GM18520 (cell line): ENCODE measurements around the gene GADD45G.

Experiments used
- ATAC-seq: cut with Tn5 transposase; IDR thresholded peaks from one replicate; pipeline ENCODE4 v1.9.1; 2021; ENCODE audit not compliant: unreplicated experiment

The GADD45G gene

GRCh38 chr9:89648247-89649000, 43.6 kb downstream of the GADD45G start:
- ATAC-seq, result no peak

DNA sequence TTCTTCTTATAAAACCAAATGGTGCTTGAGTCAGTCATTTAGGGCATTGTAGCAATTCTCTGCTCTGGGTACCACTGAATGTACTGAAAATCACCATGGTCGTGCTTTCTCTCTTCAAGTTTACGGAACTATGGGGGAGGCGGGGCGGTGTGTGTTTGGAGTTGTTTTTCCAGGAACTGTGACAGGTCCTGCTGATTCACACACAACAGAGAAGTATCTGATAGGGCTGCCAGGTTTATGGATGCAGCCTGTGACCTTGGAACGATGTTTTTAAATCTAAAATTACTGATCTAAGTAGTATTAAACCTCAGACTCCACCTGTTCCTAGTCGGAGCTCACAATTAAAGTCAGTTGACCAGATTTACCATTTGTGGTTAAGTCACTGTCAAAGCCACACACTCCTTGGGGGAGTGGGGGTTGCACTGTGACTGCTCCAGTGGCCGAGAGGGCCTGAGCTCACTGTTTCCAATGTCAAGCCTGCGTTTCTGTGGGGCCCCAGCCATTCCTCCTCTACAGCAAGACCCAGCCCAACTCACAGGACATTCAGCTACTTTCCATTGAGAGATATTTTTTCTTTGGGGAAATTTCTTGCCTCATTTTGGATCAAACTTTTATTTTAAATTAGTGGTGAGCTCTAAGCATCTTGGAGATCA, 44.4 kb downstream of the GADD45G start:
- no peak for ATAC-seq

- no peak for ATAC-seq
Measured at GRCh38 chr9:89654025-89654662, 49.3 kb downstream of the GADD45G start.

DNA sequence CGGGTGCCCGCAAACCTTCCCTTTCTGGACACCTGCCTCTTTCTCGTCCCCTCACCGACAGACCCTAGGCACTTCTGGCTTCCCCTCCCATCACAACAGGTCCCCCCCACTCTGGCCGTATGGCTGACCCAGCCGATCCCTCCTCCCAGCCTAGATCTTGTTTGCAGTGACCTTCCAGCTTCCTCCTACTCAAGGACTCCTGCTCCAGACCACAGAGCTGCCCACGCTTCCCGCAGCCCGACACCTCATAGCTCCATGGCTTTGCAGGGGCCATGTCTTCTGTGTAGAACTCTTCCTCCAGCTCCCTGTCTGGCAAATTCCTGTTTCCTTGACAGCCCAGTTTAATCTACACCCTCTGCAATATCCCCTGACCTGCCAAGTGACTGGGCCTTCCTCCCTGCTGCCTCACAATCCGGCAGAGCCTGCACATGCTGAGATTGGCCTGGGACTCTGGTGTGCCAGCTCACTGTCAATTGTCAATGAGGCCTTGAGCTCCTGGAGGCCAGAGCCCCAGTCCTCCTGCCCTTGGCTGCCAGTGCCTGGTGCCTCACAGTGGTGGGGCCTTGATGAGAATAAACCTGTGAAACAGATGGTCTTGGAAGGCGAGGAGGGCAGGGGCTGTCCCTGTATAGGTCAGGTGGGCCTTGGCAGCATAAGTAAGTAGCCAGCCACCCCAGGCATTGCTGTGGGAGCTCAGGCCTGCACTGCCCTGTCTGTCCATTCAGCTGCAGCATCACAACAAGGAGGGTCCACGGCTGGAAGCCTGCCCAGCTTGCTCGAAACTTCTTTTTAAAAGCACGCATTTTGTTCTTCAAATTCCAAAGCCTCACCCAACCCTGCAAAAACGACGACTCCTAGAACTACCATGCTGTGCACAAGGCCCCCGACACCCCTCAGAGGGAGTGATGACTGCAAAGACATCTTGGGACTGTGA, 50.5 kb downstream of the GADD45G start:
- ATAC-seq, result no peak
